SK-N-SH treated with all-trans-retinoic acid at 6 μM for 48 hours (cell line): ENCODE measurements around the gene GALNT3.
A peak's percentile ranks its signal among the peaks of the same experiment; 100 is the strongest.

Source experiments
- ATAC-seq: fragments of 200-7000 bp; cut with Tn5 transposase; 3 replicates; pipeline ENCODE4 v1.9.1; 2020; ENCODE audit warnings: mild to moderate bottlenecking, moderate library complexity
- BACH2 ChIP-seq: fragments of 250-450 bp; sonication (Bioruptor Pico); IDR thresholded peaks from 2 replicates; pipeline ENCODE4 v1.9.0; 2021; ENCODE audit warnings: mild to moderate bottlenecking, borderline replicate concordance
- CREB5 ChIP-seq: fragments of 250-450 bp; sonication (Bioruptor Pico); IDR thresholded peaks from 2 replicates; pipeline ENCODE4 v1.5.1; 2020; ENCODE audit warnings: low read depth, mild to moderate bottlenecking, moderate library complexity
- CSDC2 ChIP-seq: fragments of 250-450 bp; sonication (Bioruptor Pico); IDR thresholded peaks from 2 replicates; pipeline ENCODE4 v1.5.0; 2020; ENCODE audit warnings: mild to moderate bottlenecking, moderate library complexity
- ESRRG ChIP-seq: fragments of 250-450 bp; sonication (Bioruptor Pico); IDR thresholded peaks from 2 replicates; pipeline ENCODE4 v1.6.1; 2021; ENCODE audit warnings: mild to moderate bottlenecking
- GLIS3 ChIP-seq: fragments of 250-450 bp; sonication (Bioruptor Pico); IDR thresholded peaks from 2 replicates; pipeline ENCODE4 v1.5.0; 2020; ENCODE audit warnings: mild to moderate bottlenecking, moderate library complexity
- OSR1 ChIP-seq: fragments of 250-450 bp; sonication (Bioruptor Pico); IDR thresholded peaks from 2 replicates; pipeline ENCODE4 v1.8.0; 2022; ENCODE audit warnings: moderate library complexity, mild to moderate bottlenecking, inconsistent platforms
- PATZ1 ChIP-seq: fragments of 250-450 bp; sonication (Bioruptor Pico); IDR thresholded peaks from 2 replicates; pipeline ENCODE4 v1.8.0; 2020; ENCODE audit warnings: mild to moderate bottlenecking, moderate library complexity, borderline replicate concordance
- POU6F1 ChIP-seq: fragments of 250-450 bp; sonication (Bioruptor Pico); IDR thresholded peaks from 2 replicates; pipeline ENCODE4 v1.8.0; 2021; ENCODE audit warnings: low read depth, mild to moderate bottlenecking, moderate library complexity, borderline replicate concordance
- PPARA ChIP-seq: fragments of 250-450 bp; sonication (Bioruptor Pico); IDR thresholded peaks from 2 replicates; pipeline ENCODE4 v1.5.0; 2020; ENCODE audit warnings: mild to moderate bottlenecking, borderline replicate concordance
- SNAI2 ChIP-seq: fragments of 250-450 bp; sonication (Bioruptor Pico); IDR thresholded peaks from 2 replicates; pipeline ENCODE4 v1.5.0; 2020; ENCODE audit warnings: mild to moderate bottlenecking, moderate library complexity
- TCF4 ChIP-seq: fragments of 250-450 bp; sonication (Bioruptor Pico); IDR thresholded peaks from 2 replicates; pipeline ENCODE4 v1.8.0; 2021; ENCODE audit warnings: mild to moderate bottlenecking, moderate library complexity, borderline replicate concordance
- TOX ChIP-seq: fragments of 250-450 bp; sonication (Bioruptor Pico); IDR thresholded peaks from 2 replicates; pipeline ENCODE4 v1.8.0; 2021; ENCODE audit warnings: mild to moderate bottlenecking, moderate library complexity, borderline replicate concordance
- TSHZ2 ChIP-seq: fragments of 250-450 bp; sonication (Bioruptor Pico); IDR thresholded peaks from 2 replicates; pipeline ENCODE4 v1.5.0; 2020; ENCODE audit warnings: mild to moderate bottlenecking, moderate library complexity
- ZC3H10 ChIP-seq: fragments of 250-450 bp; sonication (Bioruptor Pico); IDR thresholded peaks from 2 replicates; pipeline ENCODE4 v1.5.1; 2021; ENCODE audit warnings: mild to moderate bottlenecking, moderate library complexity
- ZFP3 ChIP-seq: fragments of 250-450 bp; sonication (Bioruptor Pico); IDR thresholded peaks from 2 replicates; pipeline ENCODE4 v1.5.0; 2020; ENCODE audit warnings: mild to moderate bottlenecking, moderate library complexity
- ZFP30 ChIP-seq: fragments of 450-650 bp; formaldehyde crosslinking; IDR thresholded peaks from 2 replicates; pipeline ENCODE4 v1.5.0; 2022; ENCODE audit warnings: mild to moderate bottlenecking, moderate library complexity
- ZNF565 ChIP-seq: fragments of 450-650 bp; formaldehyde crosslinking; conservative IDR thresholded peaks from 2 replicates; pipeline ENCODE4 v1.5.0; 2020; ENCODE audit warnings: low read depth, mild to moderate bottlenecking, moderate library complexity
- ZNF70 ChIP-seq: fragments of 450-650 bp; formaldehyde crosslinking; IDR thresholded peaks from 2 replicates; pipeline ENCODE4 v1.5.0; 2020; ENCODE audit warnings: mild to moderate bottlenecking, moderate library complexity

The GALNT3 gene

GRCh38 chr2:165792104-165792454 lies 2.0 kb downstream of the GALNT3 start (continued):
- TF ChIP-seq PATZ1 (CRISPR knock-in tag) (no peak), ZNF565 (CRISPR knock-in tag) (no peak), TSHZ2 (CRISPR knock-in tag) (no peak), BACH2 (CRISPR knock-in tag) (no peak)

GRCh38 chr2:165791421-165792103 lies 2.5 kb downstream of the GALNT3 start:
- ATAC-seq = peak; percentile 83
- TF ChIP-seq ESRRG (CRISPR knock-in tag) (no peak), ZC3H10 (CRISPR knock-in tag) (no peak), CSDC2 (no peak), ZFP3 (CRISPR knock-in tag) (no peak), BACH2 (CRISPR knock-in tag) (no peak)
- TF ChIP-seq, all 23 proteins: peak for 0

GRCh38 chr2:165790466-165790865 lies 3.6 kb downstream of the GALNT3 start:
- TF ChIP-seq PPARA (CRISPR knock-in tag) = no peak
- no peak for TF ChIP-seq POU6F1
- TF ChIP-seq CREB5 = no peak
- TF ChIP-seq TSHZ2 (CRISPR knock-in tag) = no peak
- TF ChIP-seq PATZ1 (CRISPR knock-in tag) = no peak
- no peak for TF ChIP-seq ESRRG (CRISPR knock-in tag)
- TF ChIP-seq TOX (CRISPR knock-in tag) = no peak
- no peak for TF ChIP-seq GLIS3 (CRISPR knock-in tag)
- no peak for TF ChIP-seq TCF4 (CRISPR knock-in tag)
- TF ChIP-seq ZNF70 (CRISPR knock-in tag) = no peak
- TF ChIP-seq OSR1 (CRISPR knock-in tag) = no peak
- no peak for TF ChIP-seq ZFP3 (CRISPR knock-in tag)
- no peak for TF ChIP-seq SNAI2
- TF ChIP-seq ZFP30 = no peak
- ATAC-seq = peak; percentile 12; the same call in 1 of the 3 replicates
